OCI-LY1 (cell line): Measurements from ENCODE around the gene HEMGN.

ENCODE experiments used
- H2AFZ ChIP-seq: fragments of 200-600 bp; sonication (generic), shearing (Covaris generic); 2 replicates; pipeline ENCODE4 v1.6.0; 2014; ENCODE audit warnings: antibody characterized with exemption, mild to moderate bottlenecking, low read length
- H3F3A ChIP-seq: fragments of 200-600 bp; sonication (generic), shearing (Covaris generic); 2 replicates; pipeline ENCODE4 v1.6.0; 2014; ENCODE audit warnings: mild to moderate bottlenecking, antibody characterized with exemption, low read length, moderate library complexity; ENCODE audit not compliant: insufficient read depth
- H3K27ac ChIP-seq: fragments of 200-600 bp; sonication (generic); 2 replicates; pipeline ENCODE4 v1.5.1; 2014; ENCODE audit warnings: low read length, mixed run types, mild to moderate bottlenecking, low read depth; ENCODE audit not compliant: poor library complexity, severe bottlenecking
- H3K27me3 ChIP-seq: fragments of 200-600 bp; sonication (generic); 2 replicates; pipeline ENCODE4 v1.6.0; 2014; ENCODE audit warnings: antibody characterized with exemption, mild to moderate bottlenecking, low read length, moderate library complexity; ENCODE audit not compliant: insufficient read depth
- H3K36me3 ChIP-seq: fragments of 200-600 bp; sonication (generic); 2 replicates; pipeline ENCODE4 v1.6.1; 2014; ENCODE audit warnings: mild to moderate bottlenecking, antibody characterized with exemption, low read length, moderate library complexity, mixed read lengths; ENCODE audit not compliant: insufficient read depth
- H3K4me1 ChIP-seq: fragments of 200-600 bp; sonication (generic); 2 replicates; pipeline ENCODE4 v1.5.1; 2014; ENCODE audit warnings: mild to moderate bottlenecking, low read length, moderate library complexity; ENCODE audit not compliant: insufficient read depth, severe bottlenecking
- H3K4me2 ChIP-seq: fragments of 200-600 bp; sonication (generic), shearing (Covaris generic); 2 replicates; pipeline ENCODE4 v1.6.1; 2014; ENCODE audit warnings: low read length
- H3K4me3 ChIP-seq: fragments of 200-600 bp; sonication (generic); 2 replicates; pipeline ENCODE4 v1.5.1; 2014; ENCODE audit warnings: low read length, low read depth, mild to moderate bottlenecking, mixed read lengths; ENCODE audit not compliant: poor library complexity, severe bottlenecking
- H3K79me2 ChIP-seq: fragments of 200-600 bp; shearing (Covaris generic); 2 replicates; pipeline ENCODE4 v1.6.1; 2016; ENCODE audit warnings: mixed run types, low read length, mixed read lengths; ENCODE audit not compliant: insufficient read depth
- H3K9ac ChIP-seq: fragments of 200-600 bp; sonication (generic), shearing (Covaris generic); 2 replicates; pipeline ENCODE4 v1.6.1; 2014; ENCODE audit warnings: mild to moderate bottlenecking, low read length, mixed read lengths
- H3K9me2 ChIP-seq: fragments of 200-600 bp; sonication (generic), shearing (Covaris generic); 2 replicates; pipeline ENCODE4 v1.6.1; 2014; ENCODE audit warnings: low read depth, mild to moderate bottlenecking, low read length, mixed read lengths
- H3K9me3 ChIP-seq: fragments of 200-600 bp; shearing (Covaris generic); 2 replicates; pipeline ENCODE4 v1.6.1; 2014; ENCODE audit warnings: low read length, mixed read lengths
- H4K20me1 ChIP-seq: fragments of 200-600 bp; sonication (generic), shearing (Covaris generic); 2 replicates; pipeline ENCODE4 v1.6.0; 2016; ENCODE audit warnings: mild to moderate bottlenecking, low read length; ENCODE audit not compliant: insufficient read depth
- EZH2 ChIP-seq: fragments of 200-600 bp; sonication (generic), shearing (Covaris generic); IDR thresholded peaks from 2 replicates; pipeline ENCODE4 v1.8.0; 2017; ENCODE audit warnings: borderline replicate concordance, mixed run types, mild to moderate bottlenecking, antibody characterized with exemption, low read length, moderate library complexity, mixed read lengths
- TF ChIP-seq, protein P1 (sequence below): fragments of 200-600 bp; sonication (generic), shearing (Covaris generic); IDR thresholded peaks from 2 replicates; pipeline ENCODE4 v1.5.1; 2017; ENCODE audit warnings: mild to moderate bottlenecking, antibody characterized with exemption, low read length, moderate library complexity, mixed read lengths

HEMGN gene

DNA sequence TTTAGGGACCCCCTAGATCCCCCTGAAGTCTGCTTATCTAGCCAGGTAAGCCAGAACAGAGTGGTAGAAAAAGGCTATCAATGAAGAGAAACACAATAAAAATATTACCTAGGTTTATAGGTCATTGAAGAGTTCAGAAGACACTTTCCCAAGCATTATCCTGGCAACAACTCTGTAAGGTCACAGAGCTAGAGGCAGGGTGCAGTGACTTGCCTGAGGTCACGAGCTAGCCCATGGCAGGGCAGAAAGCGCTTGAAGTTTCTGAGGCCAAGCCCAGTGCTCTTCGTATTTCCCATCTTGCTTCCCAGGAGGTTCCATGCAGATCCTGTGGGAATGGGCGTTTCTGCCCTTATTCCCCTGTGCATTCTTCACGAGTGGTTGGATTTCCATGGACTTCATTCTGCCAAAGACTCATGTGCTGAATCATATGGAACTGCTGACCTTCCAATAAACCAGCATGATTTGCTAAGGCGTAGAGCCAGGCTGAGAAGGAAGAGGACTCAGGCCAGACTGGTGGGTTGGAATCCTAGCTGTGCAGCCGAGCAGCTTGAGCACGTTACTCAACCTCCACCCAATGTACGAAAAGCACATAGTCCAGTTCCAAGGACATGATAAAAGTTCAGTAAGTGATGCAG, 37.8 kb downstream of the HEMGN start:
- TF ChIP-seq EZH2 = no peak
- TF ChIP-seq, protein P1, sequence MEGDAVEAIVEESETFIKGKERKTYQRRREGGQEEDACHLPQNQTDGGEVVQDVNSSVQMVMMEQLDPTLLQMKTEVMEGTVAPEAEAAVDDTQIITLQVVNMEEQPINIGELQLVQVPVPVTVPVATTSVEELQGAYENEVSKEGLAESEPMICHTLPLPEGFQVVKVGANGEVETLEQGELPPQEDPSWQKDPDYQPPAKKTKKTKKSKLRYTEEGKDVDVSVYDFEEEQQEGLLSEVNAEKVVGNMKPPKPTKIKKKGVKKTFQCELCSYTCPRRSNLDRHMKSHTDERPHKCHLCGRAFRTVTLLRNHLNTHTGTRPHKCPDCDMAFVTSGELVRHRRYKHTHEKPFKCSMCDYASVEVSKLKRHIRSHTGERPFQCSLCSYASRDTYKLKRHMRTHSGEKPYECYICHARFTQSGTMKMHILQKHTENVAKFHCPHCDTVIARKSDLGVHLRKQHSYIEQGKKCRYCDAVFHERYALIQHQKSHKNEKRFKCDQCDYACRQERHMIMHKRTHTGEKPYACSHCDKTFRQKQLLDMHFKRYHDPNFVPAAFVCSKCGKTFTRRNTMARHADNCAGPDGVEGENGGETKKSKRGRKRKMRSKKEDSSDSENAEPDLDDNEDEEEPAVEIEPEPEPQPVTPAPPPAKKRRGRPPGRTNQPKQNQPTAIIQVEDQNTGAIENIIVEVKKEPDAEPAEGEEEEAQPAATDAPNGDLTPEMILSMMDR = no peak
- Histone ChIP-seq H3K27ac (no peak overlapping the region), H3K9me2 (no peaks in the 10 kb centered on the region)

DNA sequence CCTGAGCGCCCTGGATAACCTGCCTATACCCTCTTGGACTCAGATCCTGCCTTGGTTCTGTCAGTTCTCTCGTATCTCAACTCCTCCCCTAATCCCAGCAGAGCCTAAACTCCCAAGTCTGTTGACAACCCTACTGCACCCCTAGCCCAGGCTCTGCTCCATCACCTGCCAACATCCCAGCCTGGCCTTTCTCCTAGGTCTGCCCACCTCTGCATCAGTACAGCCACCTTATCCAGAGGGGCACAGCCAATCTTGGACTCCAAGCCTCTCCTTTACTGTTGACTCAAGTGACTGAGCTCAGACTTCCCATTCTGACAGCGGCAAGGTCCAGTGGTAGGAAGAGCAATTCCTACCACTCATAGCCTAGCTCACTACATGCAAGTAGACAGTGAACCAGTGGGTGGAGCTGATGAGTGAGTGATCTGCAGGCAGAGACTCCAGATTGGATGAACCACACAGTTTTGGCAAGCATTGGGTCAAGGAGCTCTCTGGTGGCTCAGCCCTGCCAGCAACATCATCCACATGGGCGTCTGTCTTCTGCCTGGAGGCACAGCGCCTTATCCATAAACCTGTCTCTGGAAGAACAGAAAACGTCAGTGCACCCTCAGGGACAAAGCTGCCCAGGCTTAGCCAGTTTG, 42.2 kb downstream of the HEMGN start:
- H3K9me3 ChIP-seq = no peaks in the 10 kb centered on the region
- H3K4me2 ChIP-seq = no peak overlapping the region
- H3F3A ChIP-seq = no peaks in the 10 kb centered on the region
- H3K4me1 ChIP-seq = no peaks in the 10 kb centered on the region
- no peak overlapping the region for H3K9ac ChIP-seq
- H3K36me3 ChIP-seq = no peaks in the 10 kb centered on the region
- no peaks in the 10 kb centered on the region for H3K27me3 ChIP-seq
- no peaks in the 10 kb centered on the region for H3K79me2 ChIP-seq
- no peaks in the 10 kb centered on the region for H3K9me2 ChIP-seq
- no peak overlapping the region for H3K4me3 ChIP-seq
- no peaks in the 10 kb centered on the region for H4K20me1 ChIP-seq
- no peak overlapping the region for H2AFZ ChIP-seq
- no peak overlapping the region for H3K27ac ChIP-seq
- TF ChIP-seq EZH2 = no peak
- TF ChIP-seq, protein P1 = peak; percentile 47; the same call in 1 of the 2 replicates

More for the DNA sequence above, 37.8 kb downstream of the HEMGN start:
- H3K4me1 ChIP-seq = no peaks in the 10 kb centered on the region
- no peak overlapping the region for H3K4me2 ChIP-seq
- H3K9me3 ChIP-seq = no peaks in the 10 kb centered on the region
- no peaks in the 10 kb centered on the region for H3F3A ChIP-seq
- H3K9ac ChIP-seq = no peak overlapping the region
- no peaks in the 10 kb centered on the region for H4K20me1 ChIP-seq
- H3K79me2 ChIP-seq = no peaks in the 10 kb centered on the region
- no peaks in the 10 kb centered on the region for H3K27me3 ChIP-seq
- H3K4me3 ChIP-seq = no peak overlapping the region
- H3K36me3 ChIP-seq = peaks cover 9% of the 10 kb centered on the region; the same call in 1 of the 2 replicates
- no peak overlapping the region for H2AFZ ChIP-seq

DNA sequence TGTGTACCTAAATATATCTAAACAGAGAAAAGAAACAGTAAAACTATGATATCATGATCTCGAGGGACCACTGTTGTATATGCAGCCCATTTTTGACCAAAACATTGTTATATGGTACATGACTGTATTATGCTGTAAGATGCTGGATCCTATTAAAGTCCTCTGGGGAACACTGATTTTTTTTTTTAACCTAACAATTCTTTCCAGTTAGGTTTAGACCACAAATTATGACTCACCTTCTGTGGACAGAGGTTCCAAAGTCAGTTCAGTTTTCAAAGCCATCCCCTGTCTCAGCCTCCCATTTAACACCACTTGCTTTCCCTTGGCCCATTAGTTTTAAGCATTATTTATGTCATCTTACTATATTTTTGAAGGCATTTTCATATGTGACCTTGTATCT, 42.8 kb downstream of the HEMGN start:
- H2AFZ ChIP-seq = no peak overlapping the region
- H3K36me3 ChIP-seq = no peaks in the 10 kb centered on the region
- no peaks in the 10 kb centered on the region for H3K9me3 ChIP-seq
- TF ChIP-seq EZH2 = no peak
- TF ChIP-seq, protein P1 = no peak
- H3K27ac ChIP-seq = no peak overlapping the region
- no peak overlapping the region for H3K4me2 ChIP-seq
- H3K27me3 ChIP-seq = no peaks in the 10 kb centered on the region
- H3K79me2 ChIP-seq = no peaks in the 10 kb centered on the region
- no peaks in the 10 kb centered on the region for H4K20me1 ChIP-seq
- H3K4me3 ChIP-seq = no peak overlapping the region
- no peak overlapping the region for H3K9ac ChIP-seq
- no peaks in the 10 kb centered on the region for H3K4me1 ChIP-seq
- H3F3A ChIP-seq = no peaks in the 10 kb centered on the region
- no peaks in the 10 kb centered on the region for H3K9me2 ChIP-seq
